ENCODE measurements around the gene RASL11B. TPM values are rescaled to one million over a fixed set of nuclear protein-coding genes. Genes with fewer than 3 reads are reported as not detected.

RASL11B gene
- total RNA-seq, 2 experiments from 2014 or later, result 0.17 to 0.22 TPM

DNA sequence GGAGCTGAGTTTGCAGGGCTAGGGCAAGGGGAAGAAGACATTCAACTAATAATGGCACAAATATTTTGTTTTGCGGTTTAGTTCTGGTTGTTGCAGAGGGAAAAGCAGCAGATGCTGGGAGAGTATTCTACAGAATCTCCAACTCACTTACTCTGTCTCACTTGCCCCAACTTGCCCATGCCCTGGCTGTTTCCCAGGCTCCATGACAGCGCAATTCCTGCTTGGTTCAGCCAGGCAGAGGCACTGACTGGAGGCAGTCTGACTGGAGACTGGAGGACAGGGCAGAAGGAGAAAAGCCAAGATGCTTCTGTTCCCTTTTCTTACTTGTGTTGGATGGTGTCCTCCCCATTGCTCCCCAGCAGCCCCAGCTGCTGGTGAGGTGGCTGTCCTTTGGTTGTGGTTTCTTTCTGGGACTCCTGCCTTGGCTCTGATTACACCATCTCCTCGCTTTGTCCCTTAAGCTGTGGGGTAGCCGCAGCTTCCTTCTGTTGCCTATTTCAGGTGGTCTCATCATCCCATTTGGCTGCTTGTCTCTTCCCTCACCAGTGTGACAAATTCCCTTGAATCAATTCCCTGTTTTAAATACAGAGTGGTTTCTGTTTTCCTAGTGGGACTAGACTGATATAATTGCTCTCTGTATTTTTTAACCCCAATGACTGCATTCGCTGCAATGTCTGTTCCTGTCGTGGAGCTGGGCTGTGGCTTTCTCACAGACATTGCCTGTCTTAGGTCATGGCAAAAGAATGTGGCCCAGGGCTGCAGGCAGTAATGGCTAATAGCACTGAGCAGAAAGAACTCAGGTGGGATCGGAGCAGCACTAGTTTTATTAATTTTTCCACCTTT, 24.2 kb upstream of the RASL11B start:
- DNase-seq, result no peak
- no peak for ATAC-seq (ENCODE audit: low read depth)
- POLR2A ChIA-PET, result no interaction called here
- H3K4me1 Mint-ChIP-seq, result no peaks in the 10 kb centered on the region
- no peaks in the 10 kb centered on the region for H3K36me3 Mint-ChIP-seq
- no peak overlapping the region for H3K27ac Mint-ChIP-seq
- no peaks in the 10 kb centered on the region for H3K9me3 Mint-ChIP-seq
- no peak overlapping the region for H3K4me3 Mint-ChIP-seq
- no peaks in the 10 kb centered on the region for H3K27me3 Mint-ChIP-seq

- Mint-ChIP-seq H3K36me3 (no peaks in the 10 kb centered on the region), H3K4me3 (no peak overlapping the region), H3K27ac (no peak overlapping the region), H3K27me3 (no peaks in the 10 kb centered on the region), H3K4me1 (no peaks in the 10 kb centered on the region), H3K9me3 (no peaks in the 10 kb centered on the region)
- POLR2A ChIA-PET, result no interaction called here
- DNase-seq (no peak), ATAC-seq (ENCODE audit: low read depth) (no peak)
These were observed 23.2 kb upstream of the RASL11B start for GRCh38 chr4:52838729-52839586.

DNA sequence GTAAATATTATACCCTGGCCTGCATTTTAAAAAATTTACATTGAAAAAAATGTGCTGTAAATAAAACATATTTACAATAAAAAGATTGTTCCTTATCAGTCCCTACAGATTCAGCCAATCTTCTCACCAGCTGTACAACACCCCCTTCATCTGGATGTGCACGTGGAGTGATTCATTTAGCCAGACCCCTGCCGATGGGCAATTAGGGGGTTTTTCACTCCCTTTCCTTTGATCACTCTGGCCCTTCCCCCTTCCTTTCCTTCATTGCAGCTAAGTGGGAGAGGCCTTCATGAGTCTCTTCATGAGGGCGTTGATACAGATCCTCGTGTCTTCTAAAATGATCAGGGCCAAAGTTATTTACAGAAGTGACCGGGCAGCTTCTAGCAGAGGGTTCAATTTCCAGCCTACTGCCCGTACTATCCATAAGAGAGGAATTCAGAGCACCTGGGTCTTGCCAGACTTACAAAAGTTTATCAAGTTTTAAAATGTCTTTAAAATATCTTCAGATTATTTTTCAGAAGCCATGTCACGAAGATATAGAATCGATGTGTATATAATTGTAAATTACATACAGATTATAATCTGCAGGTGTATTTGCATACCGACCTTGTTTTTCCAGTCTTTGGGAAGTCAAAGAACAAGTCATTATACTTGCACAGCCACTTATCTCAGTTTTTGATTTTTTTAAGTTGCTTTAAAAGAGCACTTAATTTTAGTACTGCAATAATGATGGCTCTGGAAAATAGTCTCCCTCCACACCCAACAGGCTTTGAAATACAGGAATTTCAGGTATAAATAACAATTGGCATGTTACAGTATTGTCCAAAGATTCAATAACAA, 21.4 kb upstream of the RASL11B start:
- POLR2A ChIA-PET, result no interaction called here
- ATAC-seq (ENCODE audit: low read depth), result no peak

DNA sequence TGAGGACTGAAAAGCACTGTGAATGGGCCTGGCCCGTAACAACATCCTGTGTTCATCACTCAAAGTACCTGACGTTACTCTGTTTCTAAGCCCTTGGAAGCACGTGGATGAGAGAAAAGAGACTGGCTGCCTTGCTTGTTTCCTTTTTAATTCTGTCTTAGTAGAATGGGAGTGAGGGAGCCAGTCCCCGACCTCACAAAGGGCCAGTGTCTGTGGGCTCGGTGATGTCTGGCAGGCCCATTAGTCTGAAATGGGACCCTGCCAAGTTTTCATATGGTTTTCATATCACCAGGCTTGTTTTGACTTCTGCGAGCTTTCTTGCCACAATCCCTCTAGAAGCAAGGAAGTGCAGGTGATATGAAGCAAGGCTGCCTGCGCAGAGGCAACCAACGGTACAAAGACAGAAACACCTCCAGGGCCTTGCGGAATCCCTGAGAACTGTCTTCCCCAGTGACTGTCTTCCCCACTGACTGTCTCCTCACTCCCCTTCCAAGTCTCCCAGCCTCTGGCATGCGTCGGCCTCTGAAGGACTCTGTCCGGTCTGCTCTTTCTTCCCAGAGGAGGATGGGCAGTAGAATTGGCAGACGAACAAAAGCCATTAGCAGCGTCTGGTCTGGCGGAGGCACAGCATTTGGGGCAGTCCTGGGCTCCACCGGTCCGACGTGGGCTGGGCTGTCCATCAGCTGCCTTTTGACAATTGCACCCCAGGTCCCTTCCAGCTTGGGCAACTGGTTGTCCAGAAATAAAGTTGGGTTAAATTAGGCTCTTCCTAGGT, 20.2 kb upstream of the RASL11B start:
- Mint-ChIP-seq H3K36me3 (no peaks in the 10 kb centered on the region), H3K9me3 (no peaks in the 10 kb centered on the region), H3K4me3 (no peak overlapping the region), H3K27ac (no peak overlapping the region), H3K27me3 (no peaks in the 10 kb centered on the region), H3K4me1 (no peaks in the 10 kb centered on the region)
- POLR2A ChIA-PET, result no interaction called here
- ATAC-seq (ENCODE audit: low read depth) (no peak), DNase-seq (no peak)

More for the DNA sequence above, 21.4 kb upstream of the RASL11B start:
- Mint-ChIP-seq H3K27ac (no peak overlapping the region), H3K4me3 (no peak overlapping the region), H3K4me1 (no peaks in the 10 kb centered on the region), H3K9me3 (no peaks in the 10 kb centered on the region), H3K36me3 (no peaks in the 10 kb centered on the region), H3K27me3 (no peaks in the 10 kb centered on the region)
- DNase-seq, result no peak

DNA sequence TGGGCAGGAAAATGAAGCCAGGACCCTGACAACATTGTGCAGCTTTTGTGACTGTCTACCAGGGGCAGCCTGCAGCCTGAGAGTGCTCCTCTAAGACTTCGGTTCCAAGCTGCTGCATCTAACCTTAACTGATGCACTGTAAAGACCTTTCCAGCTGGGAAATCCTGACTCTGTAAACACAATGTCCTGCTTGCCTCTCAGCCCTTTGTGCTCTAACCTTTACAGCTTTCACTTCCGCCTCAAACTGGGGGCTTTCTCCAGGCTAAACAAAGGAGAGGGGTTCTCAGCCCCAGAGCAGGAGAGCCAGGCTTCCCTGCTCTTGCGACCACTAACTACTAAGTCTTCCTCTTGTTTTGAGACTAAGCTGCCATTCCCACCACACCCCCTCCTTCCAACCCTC, 19.3 kb upstream of the RASL11B start:
- POLR2A ChIA-PET, result no interaction called here

GRCh38 chr4:52843351-52843750, 18.8 kb upstream of the RASL11B start:
- DNase-seq (no peak), ATAC-seq (ENCODE audit: low read depth) (no peak)
- Mint-ChIP-seq H3K4me3 (no peak overlapping the region), H3K4me1 (no peaks in the 10 kb centered on the region), H3K27ac (no peak overlapping the region), H3K27me3 (no peaks in the 10 kb centered on the region), H3K9me3 (no peaks in the 10 kb centered on the region), H3K36me3 (no peaks in the 10 kb centered on the region)
- POLR2A ChIA-PET, result no interaction called here

More for the DNA sequence above, 19.3 kb upstream of the RASL11B start:
- no peaks in the 10 kb centered on the region for H3K27me3 Mint-ChIP-seq
- H3K36me3 Mint-ChIP-seq, result no peaks in the 10 kb centered on the region
- H3K27ac Mint-ChIP-seq, result no peak overlapping the region
- H3K4me1 Mint-ChIP-seq, result no peaks in the 10 kb centered on the region
- no peak overlapping the region for H3K4me3 Mint-ChIP-seq
- no peaks in the 10 kb centered on the region for H3K9me3 Mint-ChIP-seq
- ATAC-seq (ENCODE audit: low read depth), result no peak
- no peak for DNase-seq

GRCh38 chr4:52843958-52844357, 18.2 kb upstream of the RASL11B start:
- ATAC-seq (ENCODE audit: low read depth), result no peak
- no peaks in the 10 kb centered on the region for H3K9me3 Mint-ChIP-seq
- H3K27me3 Mint-ChIP-seq, result no peaks in the 10 kb centered on the region
- no peak overlapping the region for H3K4me3 Mint-ChIP-seq
- H3K36me3 Mint-ChIP-seq, result no peaks in the 10 kb centered on the region
- H3K4me1 Mint-ChIP-seq, result no peaks in the 10 kb centered on the region
- DNase-seq, result no peak
- POLR2A ChIA-PET, result no interaction called here
- no peak overlapping the region for H3K27ac Mint-ChIP-seq

GRCh38 chr4:52844596-52844995, 17.5 kb upstream of the RASL11B start:
- ATAC-seq (ENCODE audit: low read depth) (no peak), DNase-seq (no peak)
- no peaks in the 10 kb centered on the region for H3K9me3 Mint-ChIP-seq
- no peaks in the 10 kb centered on the region for H3K4me1 Mint-ChIP-seq
- H3K36me3 Mint-ChIP-seq, result no peaks in the 10 kb centered on the region
- no peaks in the 10 kb centered on the region for H3K27me3 Mint-ChIP-seq
- POLR2A ChIA-PET, result no interaction called here
- H3K4me3 Mint-ChIP-seq, result no peak overlapping the region
- no peak overlapping the region for H3K27ac Mint-ChIP-seq

- Mint-ChIP-seq H3K27ac (no peak overlapping the region), H3K9me3 (no peaks in the 10 kb centered on the region), H3K4me1 (no peaks in the 10 kb centered on the region), H3K4me3 (no peak overlapping the region), H3K27me3 (no peaks in the 10 kb centered on the region), H3K36me3 (no peaks in the 10 kb centered on the region)
- POLR2A ChIA-PET, result no interaction called here
- no peak for ATAC-seq (ENCODE audit: low read depth)
- no peak for DNase-seq
These were observed 15.6 kb upstream of the RASL11B start for GRCh38 chr4:52846502-52846901.

GRCh38 chr4:52848254-52848653, 13.9 kb upstream of the RASL11B start:
- H3K27ac Mint-ChIP-seq, result no peak overlapping the region
- no peaks in the 10 kb centered on the region for H3K36me3 Mint-ChIP-seq
- POLR2A ChIA-PET, result no interaction called here
- H3K4me3 Mint-ChIP-seq, result no peak overlapping the region
- no peaks in the 10 kb centered on the region for H3K4me1 Mint-ChIP-seq
- DNase-seq, result no peak
- ATAC-seq (ENCODE audit: low read depth), result no peak
- no peaks in the 10 kb centered on the region for H3K9me3 Mint-ChIP-seq
- H3K27me3 Mint-ChIP-seq, result no peaks in the 10 kb centered on the region

DNA sequence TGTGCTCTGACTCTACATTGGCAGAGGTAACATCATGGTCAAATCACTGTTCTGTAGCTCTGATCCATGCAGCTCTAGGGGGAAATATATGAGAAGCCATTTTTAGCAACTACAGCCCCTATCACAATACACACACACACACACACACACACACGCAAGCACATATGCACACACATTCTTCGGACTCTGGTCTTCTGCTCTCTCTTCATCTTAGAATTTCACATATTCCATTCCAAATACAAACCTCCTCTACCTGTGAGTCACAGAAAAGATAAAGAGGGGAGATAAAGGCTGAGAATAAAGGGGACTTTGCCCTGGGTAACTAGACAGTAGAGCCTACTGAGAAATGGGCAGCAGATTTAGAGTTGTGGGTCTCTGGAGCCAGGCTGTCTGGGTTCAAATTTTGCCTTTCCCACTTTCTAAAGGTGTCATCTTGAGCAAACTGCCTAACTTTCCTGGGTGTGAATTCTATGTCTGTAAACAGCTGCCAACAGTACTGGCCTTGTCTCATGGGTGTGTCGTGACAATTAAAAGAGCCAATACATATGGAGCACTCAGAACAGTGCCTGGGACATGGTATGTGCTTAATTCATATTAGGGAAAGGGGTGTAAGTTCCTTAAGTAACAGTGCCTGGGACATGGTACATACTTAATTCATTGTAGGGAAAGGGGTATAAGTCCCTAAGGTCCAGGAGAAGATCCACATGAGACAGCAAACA, 11.6 kb upstream of the RASL11B start:
- no peak overlapping the region for H3K27ac Mint-ChIP-seq
- peaks cover 3% of the 10 kb centered on the region for H3K27me3 Mint-ChIP-seq
- H3K36me3 Mint-ChIP-seq, result no peaks in the 10 kb centered on the region
- H3K4me3 Mint-ChIP-seq, result no peak overlapping the region
- DNase-seq, result no peak
- POLR2A ChIA-PET, result no interaction called here
- H3K4me1 Mint-ChIP-seq, result no peaks in the 10 kb centered on the region
- no peak for ATAC-seq (ENCODE audit: low read depth)
- no peaks in the 10 kb centered on the region for H3K9me3 Mint-ChIP-seq

DNA sequence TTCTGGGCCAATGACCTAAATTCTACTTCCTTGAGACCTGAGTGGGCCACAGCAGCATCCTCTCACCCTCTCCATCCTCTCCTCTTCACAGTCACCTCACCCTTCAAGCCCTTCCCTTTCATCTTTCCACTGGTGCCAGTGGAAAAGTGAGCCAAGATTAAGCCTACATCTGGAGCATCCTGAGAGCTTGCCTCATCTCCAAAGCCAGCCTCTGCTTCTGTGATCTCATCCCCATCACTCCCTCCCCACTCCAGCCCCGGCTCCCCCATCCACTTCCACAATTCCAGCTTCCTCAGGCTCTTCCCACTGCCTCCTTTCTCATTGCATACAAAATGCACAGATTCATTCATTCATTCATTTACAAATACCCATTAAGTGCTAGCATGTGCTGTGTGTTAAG, 10.1 kb upstream of the RASL11B start:
- DNase-seq (no peak), ATAC-seq (ENCODE audit: low read depth) (no peak)
- H3K27ac Mint-ChIP-seq, result no peak overlapping the region
- peaks cover 4% of the 10 kb centered on the region for H3K27me3 Mint-ChIP-seq
- no peak overlapping the region for H3K4me3 Mint-ChIP-seq
- H3K36me3 Mint-ChIP-seq, result peaks cover 3% of the 10 kb centered on the region
- H3K9me3 Mint-ChIP-seq, result no peaks in the 10 kb centered on the region
- H3K4me1 Mint-ChIP-seq, result peaks cover 7% of the 10 kb centered on the region
- POLR2A ChIA-PET, result no interaction called here
